Gastroesophageal sphincter (tissue), 4 donors: ENCODE measurements around the gene ZNF580. TPM values are rescaled to one million over a fixed set of nuclear protein-coding genes. Genes with fewer than 3 reads are reported as not detected.

Experiments
- ATAC-seq: fragments of 150-250 bp; one replicate; pipeline ENCODE4 v1.9.1; 2016; ENCODE audit warnings: mild to moderate bottlenecking, moderate library complexity
- H3K27ac ChIP-seq, 4 donors: fragments of 200-600 bp; sonication (generic) in 3 of 4; 1 replicate in 3 of 4; 2 replicates in 1 of 4; pipeline ENCODE4 v1.5.1; 2016 to 2019
- H3K27me3 ChIP-seq: fragments of 200-600 bp; sonication (generic); one replicate; pipeline ENCODE4 v1.5.1; 2019
- H3K36me3 ChIP-seq, 2 donors: fragments of 200-600 bp; sonication (generic); one replicate each; pipeline ENCODE4 v1.5.1; 2019; ENCODE audit warnings: control low read depth in 1 of 2
- H3K4me1 ChIP-seq, 3 donors: fragments of 200-600 bp; sonication (generic); 1 replicate in 2 of 3; 2 replicates in 1 of 3; pipeline ENCODE4 v1.5.1; 2016 to 2019; ENCODE audit warnings: control low read depth in 2 of 3
- H3K4me3 ChIP-seq, 2 donors: fragments of 200-600 bp; sonication (generic); one replicate each; pipeline ENCODE4 v1.5.1; 2019; ENCODE audit warnings: mild to moderate bottlenecking in 1 of 2, moderate library complexity in 1 of 2
- H3K9me3 ChIP-seq, 3 donors: fragments of 200-600 bp; sonication (generic); one replicate each; pipeline ENCODE4 v1.5.1; 2017 to 2019; ENCODE audit warnings: control low read depth in 2 of 3
- CTCF ChIP-seq, 4 experiments: fragments of 200-600 bp in 2 of 4; fragments of 450-650 bp in 2 of 4; sonication (generic) in 1 of 4; IDR thresholded peaks; one replicate each; pipeline ENCODE4 v1.5.1; 2017 to 2019; ENCODE audit warnings: antibody characterized with exemption in 4 of 4, mild to moderate bottlenecking in 2 of 4, moderate library complexity in 2 of 4
- EP300 ChIP-seq: sonication (generic); formaldehyde crosslinking; IDR thresholded peaks from one replicate; pipeline ENCODE4 v1.6.1; 2017; ENCODE audit warnings: antibody characterized with exemption, mild to moderate bottlenecking
- POLR2A ChIP-seq, 2 donors: fragments of 450-650 bp; IDR thresholded peaks; one replicate each; pipeline ENCODE4 v1.6.1; 2017; ENCODE audit warnings: antibody characterized with exemption in 2 of 2, mild to moderate bottlenecking in 2 of 2, moderate library complexity in 1 of 2
- POLR2AphosphoS5 ChIP-seq: sonication (generic); formaldehyde crosslinking; IDR thresholded peaks from one replicate; pipeline ENCODE4 v1.6.1; 2017; ENCODE audit warnings: antibody characterized with exemption
- WGBS, 2 donors: methylation state at CpG; one replicate each; pipeline ENCODE4 v1.1.5; 2018; ENCODE audit warnings: low coverage in 1 of 2; 5-methylcytosine and 5-hydroxymethylcytosine counted together
- total RNA-seq, 4 donors: library from RNA; depleted of rRNA; stranded (reverse); fragments of >200 nt; gene quantifications; one replicate each; pipeline ENCODE4 v1.1.0, GENCODE V29; 2016

ZNF580 gene
- total RNA-seq, 4 donors from 2014 or later = 28.9 to 44.1 (median 35.2) TPM

GRCh38 chr19:55614711-55615542 is 25.9 kb upstream of the ZNF580 start:
- Histone ChIP-seq H3K36me3 (peaks cover 0 to 61% of the 10 kb centered on the region in 2 donors), H3K9me3 (no peaks in the 10 kb centered on the region)

GRCh38 chr19:55615543-55616394 is 25.0 kb upstream of the ZNF580 start:
- 100% methylated on average over 1 to 2 of the region's 88 CpGs for WGBS, 2 donors
- no peak overlapping the region for H3K27ac ChIP-seq
- peaks cover 0 to 56% of the 10 kb centered on the region in 2 donors for H3K36me3 ChIP-seq
- ATAC-seq = no peak
- H3K4me1 ChIP-seq = peaks cover 0 to 35% (median 5%) of the 10 kb centered on the region in 3 donors
- H3K9me3 ChIP-seq = no peaks in the 10 kb centered on the region
- H3K27me3 ChIP-seq = no peaks in the 10 kb centered on the region
- H3K4me3 ChIP-seq = no peak overlapping the region
- TF ChIP-seq POLR2A (IDR thresholded peaks at IDR 0.05) = no peak
- no peak for TF ChIP-seq POLR2AphosphoS5
- TF ChIP-seq CTCF (IDR thresholded peaks at IDR 0.05) = no peak
- no peak for TF ChIP-seq EP300

More at GRCh38 chr19:55614711-55615542, 25.9 kb upstream of the ZNF580 start:
- H3K4me3 ChIP-seq = no peak overlapping the region
- no CpG with 5 or more reads among the region's 98 CpGs for WGBS, 2 donors
- no peaks in the 10 kb centered on the region for H3K27me3 ChIP-seq
- TF ChIP-seq EP300 (no peak), CTCF (IDR thresholded peaks at IDR 0.05) (no peak), POLR2AphosphoS5 (no peak), POLR2A (IDR thresholded peaks at IDR 0.05) (no peak)
- H3K27ac ChIP-seq = no peak overlapping the region
- ATAC-seq = no peak
- H3K4me1 ChIP-seq = peaks cover 0 to 42% (median 5%) of the 10 kb centered on the region in 3 donors

- Histone ChIP-seq H3K4me1 (peaks cover 0 to 28% (median 2%) of the 10 kb centered on the region in 3 donors), H3K27me3 (no peaks in the 10 kb centered on the region), H3K27ac (no peak overlapping the region), H3K9me3 (no peaks in the 10 kb centered on the region), H3K36me3 (peaks cover 0 to 62% of the 10 kb centered on the region in 2 donors), H3K4me3 (no peak overlapping the region)
- no peak for ATAC-seq
- TF ChIP-seq POLR2A (IDR thresholded peaks at IDR 0.05) = no peak
- no peak for TF ChIP-seq POLR2AphosphoS5
- no peak for TF ChIP-seq CTCF (IDR thresholded peaks at IDR 0.05)
- TF ChIP-seq EP300 = no peak
- 99% methylated on average over 13 of the region's 38 CpGs; no CpG with 5 or more reads in 1 of the 2 donors for WGBS, 2 donors
Measured at GRCh38 chr19:55616395-55616875, 24.4 kb upstream of the ZNF580 start.

- Histone ChIP-seq H3K27ac (no peak overlapping the region), H3K9me3 (no peaks in the 10 kb centered on the region), H3K36me3 (peaks cover 0 to 72% of the 10 kb centered on the region in 2 donors), H3K27me3 (no peaks in the 10 kb centered on the region), H3K4me1 (peaks cover 0 to 18% (median 0%) of the 10 kb centered on the region in 3 donors), H3K4me3 (no peak overlapping the region)
- TF ChIP-seq EP300 (no peak), CTCF (IDR thresholded peaks at IDR 0.05) (no peak), POLR2AphosphoS5 (no peak), POLR2A (IDR thresholded peaks at IDR 0.05) (no peak)
- 84% methylated on average over 4 of the region's 8 CpGs; no CpG with 5 or more reads in 1 of the 2 donors for WGBS, 2 donors
- no peak for ATAC-seq
Measured at GRCh38 chr19:55617426-55617825, 23.4 kb upstream of the ZNF580 start.
